ENCODE measurements around the gene TRIM52.

TRIM52 gene

GRCh38 chr5:181258576-181258975 is 2.4 kb downstream of the TRIM52 start:
- no peak for DNase-seq (ENCODE audit: low spot score)

- DNase-seq (ENCODE audit: low spot score): no peak
These were observed 4.9 kb downstream of the TRIM52 start for GRCh38 chr5:181255836-181256578.

- no peak for DNase-seq (ENCODE audit: low spot score)
These were observed 5.7 kb downstream of the TRIM52 start for GRCh38 chr5:181255276-181255675.

- DNase-seq (ENCODE audit: low spot score): no peak
These were observed 12.7 kb downstream of the TRIM52 start for GRCh38 chr5:181248277-181248676.

- DNase-seq (ENCODE audit: low spot score): peak; percentile 91
These were observed 14.5 kb downstream of the TRIM52 start for GRCh38 chr5:181246276-181247049.

- peak; percentile 66 for DNase-seq (ENCODE audit: low spot score)
These were observed 15.3 kb downstream of the TRIM52 start for GRCh38 chr5:181245427-181246275.

DNA sequence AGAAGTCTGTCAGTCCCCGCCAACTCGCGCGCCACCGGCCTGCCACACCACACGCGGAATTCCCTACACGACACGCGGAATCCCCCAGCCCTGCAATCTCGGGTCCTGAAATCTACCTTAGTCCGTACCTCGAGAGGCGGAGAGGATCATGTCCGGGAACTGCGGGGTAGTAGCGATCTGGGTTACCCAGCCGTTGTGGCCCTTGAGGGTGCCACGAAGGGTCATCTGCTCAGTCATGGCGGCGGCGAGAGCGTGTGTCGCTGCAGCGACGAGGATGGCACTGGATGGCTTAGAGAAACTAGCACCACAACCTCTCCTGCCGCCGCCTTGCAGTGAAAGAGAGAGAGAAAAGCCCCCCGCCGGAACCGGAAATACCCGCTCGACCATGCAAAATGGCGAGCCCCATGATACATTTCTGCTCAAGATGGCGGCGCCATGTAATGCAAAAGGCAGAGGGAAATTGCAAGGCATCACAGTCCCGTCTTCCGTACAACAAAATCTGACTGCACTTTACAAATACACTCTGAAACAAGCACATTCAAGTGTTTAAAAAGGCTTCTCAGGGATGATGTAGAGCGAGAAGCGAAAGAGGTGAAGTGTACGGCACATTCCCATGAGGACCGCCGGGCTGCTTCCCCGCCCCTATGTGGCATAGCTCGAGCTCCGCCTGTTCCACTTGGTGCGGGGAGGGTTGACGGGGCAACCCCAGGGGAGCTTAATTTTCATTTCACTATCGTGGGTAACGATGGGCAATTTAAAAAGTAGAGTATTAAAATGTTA is 17.2 kb downstream of the TRIM52 start, which contains the start of gene RACK1:
Gene RACK1, minus strand, starts transcription at position 343 of the 780 bp plus-strand sequence. Its CDS starts 106 bp downstream, at position 237.
- DNase-seq (ENCODE audit: low spot score): peak; percentile 93

GRCh38 chr5:181243018-181243563 is 17.9 kb downstream of the TRIM52 start:
- no peak for DNase-seq (ENCODE audit: low spot score)

GRCh38 chr5:181242031-181242451 is 18.9 kb downstream of the TRIM52 start:
- no peak for DNase-seq (ENCODE audit: low spot score)

DNA sequence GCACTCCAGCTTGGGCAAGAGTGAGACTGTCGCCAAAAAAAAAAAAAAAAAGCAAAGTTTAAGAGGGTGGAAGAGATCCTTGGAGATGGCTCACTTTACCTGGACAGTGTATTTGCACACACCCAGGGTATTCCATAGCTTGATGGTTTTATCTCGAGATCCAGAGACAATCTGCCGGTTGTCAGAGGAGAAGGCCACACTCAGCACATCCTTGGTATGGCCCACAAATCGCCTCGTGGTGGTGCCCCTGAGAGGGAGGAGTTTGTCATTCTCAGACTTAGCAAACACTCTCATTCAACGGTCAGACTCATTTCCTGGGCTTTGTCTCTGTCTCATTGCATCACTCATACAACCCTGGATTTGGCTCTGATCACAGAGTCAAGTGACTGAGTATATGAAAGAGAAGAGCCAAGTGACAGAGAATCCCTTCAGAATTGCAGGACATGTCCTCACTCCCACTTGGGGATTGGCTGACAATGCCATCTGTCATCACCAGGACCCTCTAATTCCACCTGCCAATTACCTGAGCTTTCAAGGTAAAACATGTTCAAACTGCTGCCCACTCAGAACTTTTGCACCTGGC is 19.5 kb downstream of the TRIM52 start:
- no peak for DNase-seq (ENCODE audit: low spot score)

GRCh38 chr5:181239062-181239663 is 21.8 kb downstream of the TRIM52 start:
- DNase-seq (ENCODE audit: low spot score): no peak

- no peak for DNase-seq (ENCODE audit: low spot score)
These were observed 23.1 kb downstream of the TRIM52 start for GRCh38 chr5:181237729-181238385.

DNA sequence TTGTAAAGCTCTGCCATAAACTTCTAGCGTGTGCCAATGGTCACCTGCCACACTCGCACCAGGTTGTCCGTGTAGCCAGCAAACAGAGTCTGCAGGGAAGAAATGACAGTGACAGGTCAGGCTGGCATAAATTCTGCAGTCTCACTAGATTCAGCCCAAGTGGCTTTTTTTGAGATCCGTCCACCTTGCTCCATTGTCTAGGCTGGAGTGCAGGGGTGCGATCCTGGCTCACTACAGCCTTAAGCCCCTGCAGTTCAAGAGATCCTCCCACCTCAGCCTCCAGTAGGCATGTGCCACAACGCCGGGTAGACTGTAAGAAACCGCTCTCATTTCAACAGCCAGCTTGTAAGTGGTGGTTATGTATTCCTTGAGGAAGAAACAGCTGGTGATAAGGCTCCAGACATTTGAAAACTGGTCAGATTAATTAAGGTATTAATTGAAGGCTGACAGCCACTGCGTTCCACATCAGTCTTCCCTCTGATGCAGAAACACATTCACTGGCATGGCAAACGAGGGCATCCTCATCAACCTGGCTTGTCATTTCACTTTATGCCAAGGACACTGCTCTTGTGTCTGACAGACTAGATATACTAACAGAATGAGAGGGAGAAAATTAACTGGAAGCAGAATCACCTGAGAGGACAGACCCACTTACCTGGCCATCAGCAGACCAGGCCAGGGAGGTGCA is 23.8 kb downstream of the TRIM52 start:
- DNase-seq (ENCODE audit: low spot score): no peak

GRCh38 chr5:181236471-181236870 is 24.5 kb downstream of the TRIM52 start:
- no peak for DNase-seq (ENCODE audit: low spot score)

DNA sequence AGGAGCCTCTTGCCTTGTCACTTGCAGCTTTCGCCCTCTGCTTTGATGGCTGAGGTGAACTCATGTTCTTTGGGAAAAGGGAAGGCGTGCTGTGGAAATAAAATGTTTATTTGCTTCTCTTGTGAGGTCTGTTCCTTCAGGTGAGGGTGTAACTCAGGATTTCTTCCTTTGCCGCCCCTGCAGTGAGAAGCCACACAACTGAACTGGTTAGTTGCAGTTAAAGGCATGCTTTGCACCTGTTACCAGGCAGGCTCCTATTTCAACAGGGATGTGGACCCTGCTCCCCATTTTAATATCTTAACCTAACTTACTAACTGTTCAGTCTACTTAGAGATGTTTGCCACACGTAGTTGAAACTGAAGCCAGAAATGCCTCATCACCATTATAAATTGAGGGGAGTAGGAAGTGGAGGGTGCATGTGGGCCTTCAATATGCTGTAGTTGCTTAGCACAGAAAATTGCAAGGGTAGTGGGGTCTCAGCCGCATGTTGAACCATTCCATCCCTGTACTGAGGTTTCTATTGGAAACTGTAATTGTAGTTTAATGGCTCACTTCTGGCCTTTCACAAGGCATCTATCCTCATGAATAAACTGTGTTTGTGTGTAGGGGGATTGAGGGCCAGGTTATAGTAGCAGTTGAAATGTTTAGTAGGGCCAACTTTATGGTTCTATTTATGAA is 25.1 kb downstream of the TRIM52 start:
- DNase-seq (ENCODE audit: low spot score): no peak

DNA sequence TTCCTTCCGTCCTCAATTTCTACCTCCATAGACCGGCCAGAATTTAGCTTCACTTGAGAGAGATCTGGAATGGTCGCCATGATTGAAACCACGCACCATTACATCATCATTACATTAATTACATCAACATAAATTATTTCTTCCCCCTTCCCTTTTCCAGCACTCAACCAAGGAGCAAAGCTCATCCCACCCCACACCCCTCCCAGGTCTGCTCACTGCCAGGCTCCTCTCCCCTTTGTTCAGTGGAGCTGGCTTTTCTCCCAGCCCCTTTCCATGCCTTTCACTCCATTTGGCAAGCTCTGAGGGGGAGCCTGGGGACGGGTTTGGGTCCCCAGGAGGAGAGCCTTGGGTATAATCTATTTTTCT is 25.6 kb downstream of the TRIM52 start:
- DNase-seq (ENCODE audit: low spot score): peak; percentile 30

DNA sequence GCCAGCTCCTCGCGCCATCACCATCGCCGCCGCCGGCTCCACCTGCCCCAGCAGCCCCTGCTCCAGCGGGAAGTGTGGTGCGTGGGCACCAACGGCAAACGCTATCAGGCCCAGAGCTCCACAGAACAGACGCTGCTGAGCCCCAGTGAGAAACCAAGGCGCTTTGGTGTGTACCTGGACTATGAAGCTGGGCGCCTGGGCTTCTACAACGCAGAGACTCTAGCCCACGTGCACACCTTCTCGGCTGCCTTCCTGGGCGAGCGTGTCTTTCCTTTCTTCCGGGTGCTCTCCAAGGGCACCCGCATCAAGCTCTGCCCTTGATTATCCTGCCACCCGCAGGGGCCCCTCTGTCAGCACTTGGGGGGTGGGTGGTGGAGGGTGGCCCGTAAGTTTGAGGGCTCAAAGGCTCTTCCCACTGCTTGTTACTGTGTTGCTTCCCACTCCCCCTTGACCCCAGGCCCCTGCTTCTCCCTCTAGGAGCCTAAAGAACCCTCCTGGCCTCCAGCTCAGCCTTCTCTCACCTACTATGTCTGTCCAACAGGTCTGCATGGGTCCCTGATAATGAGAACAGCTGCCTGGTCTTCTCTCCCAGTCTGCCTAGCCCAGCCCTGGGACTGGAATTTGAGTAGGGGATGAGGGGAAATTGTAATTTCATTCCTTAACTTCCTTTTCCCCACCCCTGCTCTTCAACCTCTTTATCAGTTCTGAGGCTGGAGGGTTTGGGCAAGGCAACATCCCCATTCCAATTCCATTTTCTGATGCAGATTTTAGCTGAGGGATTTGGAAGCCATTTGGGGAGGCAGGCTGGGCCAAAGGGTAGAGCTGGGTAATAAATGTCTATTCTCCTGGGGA is 26.3 kb downstream of the TRIM52 start:
- no peak for DNase-seq (ENCODE audit: low spot score)
